Measurements from ENCODE around the gene APOD.

GRCh38 chr3:195544230-195544536 lies 39.6 kb downstream of the APOD start:
- TF ChIP-seq, protein P1, sequence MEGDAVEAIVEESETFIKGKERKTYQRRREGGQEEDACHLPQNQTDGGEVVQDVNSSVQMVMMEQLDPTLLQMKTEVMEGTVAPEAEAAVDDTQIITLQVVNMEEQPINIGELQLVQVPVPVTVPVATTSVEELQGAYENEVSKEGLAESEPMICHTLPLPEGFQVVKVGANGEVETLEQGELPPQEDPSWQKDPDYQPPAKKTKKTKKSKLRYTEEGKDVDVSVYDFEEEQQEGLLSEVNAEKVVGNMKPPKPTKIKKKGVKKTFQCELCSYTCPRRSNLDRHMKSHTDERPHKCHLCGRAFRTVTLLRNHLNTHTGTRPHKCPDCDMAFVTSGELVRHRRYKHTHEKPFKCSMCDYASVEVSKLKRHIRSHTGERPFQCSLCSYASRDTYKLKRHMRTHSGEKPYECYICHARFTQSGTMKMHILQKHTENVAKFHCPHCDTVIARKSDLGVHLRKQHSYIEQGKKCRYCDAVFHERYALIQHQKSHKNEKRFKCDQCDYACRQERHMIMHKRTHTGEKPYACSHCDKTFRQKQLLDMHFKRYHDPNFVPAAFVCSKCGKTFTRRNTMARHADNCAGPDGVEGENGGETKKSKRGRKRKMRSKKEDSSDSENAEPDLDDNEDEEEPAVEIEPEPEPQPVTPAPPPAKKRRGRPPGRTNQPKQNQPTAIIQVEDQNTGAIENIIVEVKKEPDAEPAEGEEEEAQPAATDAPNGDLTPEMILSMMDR (IDR thresholded peaks at IDR 0.05): no peak
- no peak for TF ChIP-seq POLR2A (IDR thresholded peaks at IDR 0.05)
